HG02571 (cell line): Measurements from ENCODE around the gene ADRM1.

Experiments
- ATAC-seq: cut with Tn5 transposase; IDR thresholded peaks from one replicate; pipeline ENCODE4 v1.9.1; 2021; ENCODE audit warnings: mild to moderate bottlenecking, moderate library complexity; ENCODE audit not compliant: unreplicated experiment

ADRM1 gene

GRCh38 chr20:62280303-62280702, 22.5 kb upstream of the ADRM1 start:
- ATAC-seq = no peak

GRCh38 chr20:62281161-62281933, 21.4 kb upstream of the ADRM1 start:
- no peak for ATAC-seq

- no peak for ATAC-seq
Measured at GRCh38 chr20:62282103-62282502, 20.7 kb upstream of the ADRM1 start.

- ATAC-seq = no peak
Measured at GRCh38 chr20:62282877-62283503, 19.8 kb upstream of the ADRM1 start.

GRCh38 chr20:62284448-62284847, 18.3 kb upstream of the ADRM1 start:
- no peak for ATAC-seq

GRCh38 chr20:62285151-62285550, 17.6 kb upstream of the ADRM1 start:
- no peak for ATAC-seq

- ATAC-seq = no peak
Measured at GRCh38 chr20:62285722-62286121, 17.1 kb upstream of the ADRM1 start.

- no peak for ATAC-seq
Measured at GRCh38 chr20:62286493-62287064, 16.2 kb upstream of the ADRM1 start.

- ATAC-seq = no peak
Measured at GRCh38 chr20:62287129-62287528, 15.7 kb upstream of the ADRM1 start.

GRCh38 chr20:62287759-62288534, 14.8 kb upstream of the ADRM1 start:
- no peak for ATAC-seq

- ATAC-seq = no peak
Measured at GRCh38 chr20:62288535-62289105, 14.2 kb upstream of the ADRM1 start.

GRCh38 chr20:62289131-62289530, 13.7 kb upstream of the ADRM1 start:
- ATAC-seq = no peak

GRCh38 chr20:62289898-62290297, 12.9 kb upstream of the ADRM1 start:
- ATAC-seq = no peak

GRCh38 chr20:62291251-62292066, 11.3 kb upstream of the ADRM1 start:
- no peak for ATAC-seq

GRCh38 chr20:62292108-62292507, 10.7 kb upstream of the ADRM1 start:
- no peak for ATAC-seq

- no peak for ATAC-seq
Measured at GRCh38 chr20:62293111-62293784, 9.5 kb upstream of the ADRM1 start.

GRCh38 chr20:62293946-62294345, 8.9 kb upstream of the ADRM1 start:
- ATAC-seq = no peak

- no peak for ATAC-seq
Measured at GRCh38 chr20:62294516-62294915, 8.3 kb upstream of the ADRM1 start.

GRCh38 chr20:62296724-62297448, 5.9 kb upstream of the ADRM1 start:
- ATAC-seq = no peak
